Pulmonary artery endothelial cell (primary cell): ENCODE results near the gene CALCOCO1. TPM values are rescaled to one million over a fixed set of nuclear protein-coding genes. Genes with fewer than 3 reads are reported as not detected.
"Not testable (repeated sequence)": the region's sequence is repeated elsewhere in the genome, so short reads cannot be mapped to it uniquely, and the experiment has no call there.

Source experiments
- DNase-seq: peaks from one replicate; pipeline ENCODE4 v3.0.0-alpha.2; 2011; ENCODE audit warnings: low read depth, low spot score
- total RNA-seq: library from RNA; depleted of rRNA; stranded (reverse); fragments of >200 nt; gene quantifications from 2 replicates; pipeline ENCODE4 v1.2.3, GENCODE V29; 2014

CALCOCO1 gene
- total RNA-seq, 1 donor from 2014 or later = 42.0 TPM

DNA sequence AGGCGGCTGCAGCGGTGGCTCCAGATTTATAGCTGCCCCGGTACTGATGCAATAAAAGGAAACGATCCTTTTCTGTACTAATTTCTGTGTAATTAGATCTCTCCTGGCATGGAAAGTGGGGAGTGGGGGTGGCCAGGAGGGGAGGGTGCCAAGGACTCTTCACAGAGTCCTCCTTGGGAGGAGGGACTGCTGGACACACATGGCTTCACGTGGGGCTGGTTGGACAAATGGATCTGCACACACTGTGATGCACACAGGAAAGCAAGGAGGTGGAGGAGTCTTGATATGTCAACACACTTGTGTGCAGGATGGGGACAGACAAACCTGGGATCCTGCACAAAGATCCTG, 27.6 kb downstream of the CALCOCO1 start:
- no peak for DNase-seq

DNA sequence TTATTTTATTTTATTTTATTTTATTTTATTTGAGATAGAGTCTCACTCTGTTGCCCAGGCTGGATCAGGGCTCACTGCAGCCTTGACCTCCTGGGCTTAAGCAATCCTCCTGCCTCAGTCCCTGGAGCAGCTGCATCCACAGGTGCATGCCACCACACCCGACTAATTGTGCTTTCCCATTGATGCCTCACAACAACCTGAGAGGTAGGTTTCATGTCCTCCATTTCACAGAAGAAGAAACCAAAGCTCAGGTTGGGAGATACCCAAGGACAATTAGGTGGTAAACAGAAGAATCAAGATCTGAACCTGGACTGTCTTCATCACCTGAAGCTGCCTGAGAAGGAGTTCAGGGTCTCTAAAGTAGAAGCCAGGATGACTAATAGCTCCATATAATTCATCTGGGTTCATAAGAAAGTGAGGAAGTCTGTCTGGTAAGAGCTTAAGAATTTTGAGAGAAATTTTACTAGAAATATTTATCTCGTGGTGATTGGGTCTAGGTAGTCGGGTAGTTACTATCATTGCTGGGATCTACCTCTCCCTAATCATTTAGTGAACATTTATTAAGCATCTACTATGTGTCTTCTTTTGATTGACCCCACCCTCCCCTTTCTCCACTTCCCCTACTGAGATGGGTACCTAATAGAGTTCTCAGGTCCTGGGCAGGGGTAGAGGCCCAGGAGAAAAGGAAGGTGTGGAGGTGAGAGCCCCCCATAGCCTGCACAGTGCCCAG, 28.1 kb downstream of the CALCOCO1 start:
- no peak for DNase-seq

DNA sequence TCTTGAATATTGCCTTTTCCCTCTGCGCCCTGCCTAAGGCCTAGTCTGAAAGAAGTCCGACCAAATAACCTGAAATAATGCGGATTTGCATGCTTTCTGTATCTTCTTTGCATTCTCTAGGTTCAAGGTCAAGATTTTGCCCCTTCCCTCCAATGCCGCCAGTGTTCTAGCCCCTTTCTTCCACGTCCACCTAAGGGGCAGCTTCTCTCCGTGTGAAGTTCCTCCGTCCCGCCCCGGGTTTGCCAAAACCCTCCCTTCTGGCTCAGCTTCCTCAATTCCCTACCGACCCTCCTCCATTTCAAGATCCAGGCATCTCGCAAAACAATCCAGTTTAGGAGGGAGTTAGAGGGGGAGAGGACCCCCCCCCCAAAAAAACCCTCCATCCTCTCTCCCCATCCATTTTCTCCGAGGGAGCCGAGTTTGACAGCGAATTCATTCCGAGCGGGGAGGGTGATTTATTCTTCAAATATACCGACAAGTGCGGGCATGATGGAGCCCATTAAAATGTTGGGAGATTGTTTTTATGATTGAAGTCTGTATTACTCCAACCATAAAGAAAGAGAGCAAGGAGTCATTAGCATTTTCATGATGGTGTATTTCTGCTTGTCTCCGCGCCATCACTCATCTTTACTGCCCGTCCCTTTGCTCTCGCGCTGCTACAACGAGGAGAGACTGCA, 30.5 kb downstream of the CALCOCO1 start:
- DNase-seq = no peak

DNA sequence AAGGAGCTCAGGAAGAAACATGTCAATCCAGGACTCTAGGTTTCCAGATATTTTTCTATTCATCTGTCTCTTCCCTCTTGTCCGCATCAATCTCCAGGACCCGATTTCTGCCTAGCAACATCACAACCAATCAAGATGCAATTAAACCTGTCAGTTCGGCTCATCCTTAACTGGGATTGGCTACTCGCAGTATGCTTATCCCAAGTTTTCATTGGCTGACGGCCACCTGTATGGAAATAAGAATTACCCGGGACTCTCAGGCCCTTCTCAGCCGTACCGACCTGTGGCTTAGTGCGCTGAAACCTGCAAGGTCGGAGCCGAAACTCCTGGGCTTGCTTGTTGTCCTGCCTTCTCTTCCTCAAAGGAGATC, 31.0 kb downstream of the CALCOCO1 start:
- DNase-seq = peak; percentile 30

DNA sequence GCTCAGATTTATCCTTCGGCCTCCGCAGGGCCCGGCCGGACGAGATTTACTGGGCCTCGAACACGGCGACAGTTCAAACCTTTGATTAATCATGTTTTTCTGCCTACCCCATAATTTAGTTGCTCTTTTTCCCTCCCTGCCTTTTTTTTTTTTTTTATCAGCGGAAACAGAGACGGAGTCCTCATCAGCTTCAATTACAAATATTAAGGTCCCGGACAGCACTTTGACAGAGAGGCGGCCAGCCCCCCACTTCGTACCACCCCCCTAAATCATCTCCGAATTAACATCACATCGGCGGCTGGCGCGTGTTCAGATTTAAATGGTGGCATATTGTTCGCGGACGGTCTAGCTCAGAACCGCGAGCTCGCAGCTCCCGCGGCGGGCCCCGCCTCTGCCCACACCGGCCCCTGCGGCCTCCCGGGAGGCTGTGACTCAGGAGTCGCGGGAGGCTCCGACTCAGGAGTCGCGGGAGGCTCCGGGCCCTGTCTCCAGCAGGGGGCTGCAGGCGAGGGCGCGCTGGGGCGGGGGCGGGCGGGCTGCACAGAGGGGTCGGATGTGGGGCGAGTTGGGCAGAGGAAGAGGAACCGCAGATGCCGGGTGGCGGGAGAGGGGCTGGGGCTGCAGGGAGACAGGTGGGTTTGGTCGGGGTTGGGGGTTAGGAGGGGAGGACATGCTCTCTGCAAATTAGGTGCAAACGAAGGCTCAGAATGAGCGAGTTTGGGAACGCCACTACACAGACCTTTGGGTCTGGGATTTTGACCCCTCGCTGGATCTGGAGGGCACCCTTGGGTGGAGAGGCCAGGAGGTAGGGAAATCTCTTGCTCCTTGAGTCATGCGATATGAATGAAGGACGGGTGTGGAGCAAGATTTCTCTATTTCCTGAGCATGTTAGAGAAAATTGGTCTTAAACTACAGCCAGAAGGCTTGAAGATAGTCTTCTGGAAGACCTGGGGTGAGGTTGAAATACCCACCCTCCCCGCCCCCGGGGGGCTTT, 31.8 kb downstream of the CALCOCO1 start:
- DNase-seq = no peak

DNA sequence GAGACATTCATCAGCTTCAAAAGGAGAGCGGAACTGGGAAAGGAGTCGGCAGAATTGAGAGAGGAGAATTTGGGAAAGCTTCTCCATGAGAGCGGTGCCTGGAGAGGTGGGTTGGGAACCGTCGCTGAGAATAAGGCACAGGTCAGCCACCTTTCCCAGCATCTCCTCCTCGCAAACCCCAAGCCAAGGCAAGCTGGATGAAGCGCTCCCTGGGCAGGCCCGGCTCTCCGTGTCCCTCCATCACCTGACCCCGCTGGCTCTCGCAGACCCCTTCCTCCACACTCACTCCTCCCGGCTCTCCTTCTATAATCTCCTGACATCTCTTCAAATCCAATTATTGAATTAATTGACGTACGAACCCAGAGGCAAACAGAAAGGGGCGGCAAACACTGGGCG, 32.5 kb downstream of the CALCOCO1 start:
- no peak for DNase-seq

DNA sequence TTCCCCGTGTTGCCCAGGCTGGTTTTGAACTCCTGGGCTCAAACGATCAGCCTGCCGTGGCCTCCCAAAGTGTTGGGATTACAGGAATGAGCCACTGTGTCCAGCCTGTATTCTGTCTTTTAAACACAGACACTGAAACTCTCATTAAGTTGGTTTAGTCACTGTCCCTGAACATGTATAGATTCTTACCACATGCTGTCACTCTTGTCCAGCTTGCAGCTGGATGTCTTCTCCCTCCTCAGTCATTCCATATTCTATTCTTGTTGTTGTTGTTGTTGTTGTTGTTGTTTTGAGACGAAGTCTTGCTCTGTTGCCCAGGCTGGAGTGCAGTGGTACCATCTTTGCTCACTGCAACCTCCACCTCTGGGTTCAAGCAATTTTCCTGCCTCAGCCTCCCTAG, 39.1 kb downstream of the CALCOCO1 start:
- DNase-seq = no peak

DNA sequence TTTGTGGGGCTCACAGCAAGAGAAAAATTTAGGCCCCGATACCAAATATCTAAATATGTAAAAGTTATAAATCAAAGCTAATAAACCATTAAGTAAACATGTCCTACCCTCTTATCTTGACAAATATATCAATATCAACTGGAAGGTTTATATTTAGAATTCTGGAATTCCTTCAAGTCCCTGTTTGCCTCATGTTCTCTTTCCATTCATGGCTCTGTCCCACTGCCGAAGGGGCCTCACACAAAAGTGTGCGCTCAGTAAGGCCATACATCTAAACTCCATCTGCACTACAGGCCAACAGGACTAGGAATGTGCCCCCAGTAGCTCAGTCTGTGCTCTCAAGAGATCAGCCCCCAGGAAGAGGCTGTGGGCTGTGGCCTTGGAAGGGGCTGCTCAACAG, 40.8 kb downstream of the CALCOCO1 start:
- no peak for DNase-seq

DNA sequence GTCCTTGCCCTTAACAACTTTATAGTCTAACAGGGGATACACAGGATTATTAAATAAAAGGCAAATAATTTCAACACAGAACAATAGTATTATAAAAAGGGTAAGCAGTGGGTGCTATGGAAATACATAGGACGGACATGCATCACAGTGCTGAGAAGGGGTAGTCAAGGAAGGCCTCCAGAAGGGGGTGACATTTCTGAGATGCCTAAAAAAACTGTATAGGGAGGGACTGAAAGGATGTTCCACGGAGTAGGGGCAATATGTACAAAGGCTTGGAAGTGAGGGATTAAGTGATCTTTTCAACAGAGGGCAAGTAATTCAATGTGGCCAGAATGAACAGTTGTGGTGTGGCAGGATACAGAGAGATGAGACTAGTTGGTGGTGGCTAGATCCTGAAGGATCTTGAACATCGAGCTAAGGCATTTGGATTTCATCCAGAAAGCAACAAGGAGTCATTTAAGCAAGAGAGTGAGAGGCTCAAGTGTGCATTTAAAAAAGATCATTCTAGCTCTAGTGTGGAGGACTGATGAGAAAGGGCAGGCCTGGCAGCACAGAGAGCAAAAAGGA, 42.5 kb downstream of the CALCOCO1 start:
- DNase-seq = no peak

DNA sequence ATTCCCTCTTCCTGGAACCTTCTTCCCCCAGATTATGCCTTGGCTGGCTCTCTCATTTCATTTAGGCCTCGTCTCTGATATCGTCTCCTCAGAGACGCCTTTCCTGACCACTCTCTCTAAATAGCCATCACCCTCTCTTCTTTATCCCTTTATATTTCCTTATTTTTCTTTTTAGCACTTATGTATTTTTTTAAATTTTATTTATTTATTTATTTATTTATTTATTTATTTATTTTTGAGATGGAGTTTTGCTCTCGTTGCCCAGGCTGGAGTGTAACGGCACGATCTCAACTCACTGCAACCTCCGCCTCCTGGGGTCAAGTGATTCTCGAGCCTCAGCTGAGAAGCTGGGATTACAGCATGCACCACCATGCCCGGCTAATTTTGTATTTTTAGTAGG, 43.3 kb downstream of the CALCOCO1 start:
- DNase-seq = no peak

DNA sequence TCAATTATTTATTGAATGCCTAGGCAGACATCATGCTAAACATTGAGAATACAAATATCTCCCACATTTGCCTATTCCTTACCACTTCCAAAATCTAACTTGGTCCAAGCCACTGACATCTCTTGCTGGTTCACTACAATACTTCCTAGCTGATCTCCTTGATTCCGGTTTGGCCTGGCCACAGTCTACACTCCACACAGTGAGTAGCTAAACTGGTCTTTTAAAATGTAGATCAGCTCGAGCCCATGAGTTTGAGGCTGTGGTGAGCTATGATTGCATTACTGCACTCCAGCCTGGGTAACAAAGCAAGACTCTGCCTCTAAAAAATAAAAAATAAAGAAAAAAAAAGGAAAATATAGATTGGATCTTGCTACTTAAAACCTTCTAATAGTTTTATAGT, 43.8 kb downstream of the CALCOCO1 start:
- DNase-seq = no peak

DNA sequence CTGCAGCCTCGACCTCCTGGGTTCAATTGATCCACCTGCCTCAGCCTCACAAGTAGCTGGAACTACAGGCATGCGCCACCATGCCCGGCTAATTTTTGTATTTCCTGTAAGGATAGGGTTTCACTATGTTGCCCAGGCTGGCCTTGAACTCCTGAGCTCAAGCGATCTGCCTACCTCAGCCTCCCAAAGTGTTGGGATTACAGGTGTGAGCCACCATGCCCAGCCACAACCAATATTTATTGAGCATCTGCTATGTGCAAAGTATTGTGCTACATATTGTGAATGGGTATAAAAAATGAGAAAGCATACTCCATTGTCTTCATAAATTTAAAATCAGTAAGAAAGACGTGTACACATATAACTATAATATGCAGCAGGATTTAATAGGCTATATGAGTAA, 47.2 kb downstream of the CALCOCO1 start:
- not testable (repeated sequence) for DNase-seq

DNA sequence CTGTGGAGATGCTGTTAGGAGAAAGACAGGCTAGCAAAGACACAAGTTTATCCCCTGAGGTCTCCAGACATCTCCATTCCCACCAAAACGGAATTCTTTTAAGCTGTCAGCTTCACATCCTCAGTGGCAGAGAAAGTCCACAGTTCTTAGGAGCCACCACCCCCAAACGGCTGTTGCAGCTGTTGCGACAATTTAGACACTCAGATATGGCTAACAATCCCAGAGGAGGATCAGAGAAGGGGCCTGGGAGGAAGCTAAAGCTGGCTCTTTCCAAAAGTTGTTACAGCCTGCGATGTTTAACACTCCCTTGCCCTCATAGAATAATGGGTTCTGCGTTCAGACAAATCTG, 49.5 kb downstream of the CALCOCO1 start:
- no peak for DNase-seq

DNA sequence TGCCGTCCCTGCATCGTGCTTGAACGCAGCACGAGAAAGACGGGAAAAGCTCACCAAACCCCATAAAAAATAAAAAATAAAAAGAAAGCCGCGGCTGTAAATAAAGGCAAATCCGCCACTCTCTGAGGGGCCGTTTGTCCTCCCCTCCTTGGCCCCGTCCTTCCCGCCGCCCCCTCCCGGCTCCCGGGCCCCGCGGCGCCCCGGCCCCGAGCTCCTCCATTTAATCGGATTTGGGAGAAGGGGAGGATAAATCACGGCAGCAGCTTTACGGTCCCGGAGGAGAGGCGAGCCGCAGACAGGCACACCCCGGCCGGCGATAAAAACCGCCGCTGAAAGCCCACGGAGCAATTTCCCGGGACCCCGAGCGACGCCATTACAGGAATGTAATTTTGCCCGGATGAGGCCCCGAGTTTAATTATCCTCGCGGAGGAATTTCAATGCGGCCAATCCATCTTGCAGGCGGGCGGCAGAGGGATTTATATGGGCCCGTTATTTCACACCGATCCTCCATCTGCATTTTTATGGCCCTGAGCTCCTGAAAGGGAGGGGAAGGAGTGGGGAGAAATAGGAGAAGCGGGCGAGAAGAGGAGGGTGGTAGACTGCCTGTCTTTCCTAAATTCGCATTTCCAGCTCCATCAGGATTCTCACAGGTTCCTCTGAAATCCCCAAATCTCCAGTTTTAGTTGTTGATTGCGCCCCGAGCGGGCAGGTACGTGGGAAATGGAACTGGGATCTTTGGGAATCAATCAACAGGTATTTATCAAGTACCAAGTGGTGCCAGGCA, 50.0 kb downstream of the CALCOCO1 start:
- DNase-seq = no peak

DNA sequence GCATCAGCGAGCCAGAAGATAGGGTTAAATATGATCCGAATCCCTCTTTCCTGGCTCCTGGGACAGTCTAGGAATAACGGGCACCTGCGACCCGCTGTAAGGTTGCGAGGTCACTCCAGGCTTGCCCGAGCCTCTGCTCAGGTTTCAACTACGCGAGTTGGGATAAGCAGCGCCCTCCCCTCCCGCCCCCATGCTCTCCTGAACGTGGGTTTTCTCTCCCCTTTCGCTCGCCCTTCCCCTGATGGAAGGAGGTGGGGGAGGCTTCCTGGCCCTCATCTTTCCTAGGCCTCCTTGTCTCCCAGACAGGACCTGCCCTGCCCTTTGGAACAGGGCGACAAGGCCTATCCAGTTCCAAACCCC, 50.6 kb downstream of the CALCOCO1 start:
- no peak for DNase-seq

DNA sequence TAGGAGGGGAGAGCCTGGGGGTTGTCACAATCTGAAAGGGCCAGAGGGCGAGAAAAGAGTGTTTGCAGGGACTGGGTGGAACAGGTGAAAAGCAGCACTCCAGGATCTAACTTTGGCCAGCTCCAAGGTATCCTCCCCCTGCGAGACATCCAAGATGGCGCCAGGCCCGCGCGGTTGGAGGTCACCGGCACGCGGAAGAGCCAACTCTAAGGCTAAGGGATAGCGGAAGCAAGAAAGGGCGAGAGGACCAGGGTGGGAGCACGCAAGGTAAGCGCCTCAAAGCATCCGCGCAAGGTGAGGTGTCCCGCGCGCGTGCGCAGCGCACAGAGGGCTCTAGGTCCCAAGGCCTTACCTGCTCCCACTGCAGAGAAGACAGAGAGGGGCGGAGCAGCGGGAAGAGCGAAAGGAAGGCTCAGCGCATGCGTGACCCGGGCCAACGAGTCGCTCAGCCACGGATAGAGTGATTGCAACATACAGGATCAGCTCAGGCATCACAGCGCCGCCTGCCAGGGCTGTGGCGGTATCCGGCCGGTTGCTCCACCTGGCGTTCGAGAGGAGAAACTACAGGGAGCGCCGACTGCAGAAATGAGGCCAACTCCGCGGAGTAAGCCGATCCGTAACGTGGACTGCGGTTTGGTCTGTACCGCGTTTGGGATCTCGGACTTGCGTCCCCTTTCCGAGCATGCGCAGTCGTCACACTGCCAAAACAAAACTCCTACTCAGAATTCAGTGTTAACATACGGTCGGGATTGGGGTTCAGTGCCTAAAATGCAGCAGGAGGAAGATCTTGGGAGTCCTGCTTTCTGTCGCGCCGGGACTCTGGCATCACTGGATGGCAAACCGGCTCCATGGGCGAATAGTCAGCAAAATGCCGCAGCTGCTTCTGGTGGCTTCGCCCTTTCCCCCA, 51.3 kb downstream of the CALCOCO1 start, which contains the start of gene ATP5MC2:
Gene ATP5MC2 (minus strand): TSS at position 383 of the 907 bp plus-strand sequence. CDS start 3,469 bp downstream, outside the sequence.
- peak; percentile 96 for DNase-seq

DNA sequence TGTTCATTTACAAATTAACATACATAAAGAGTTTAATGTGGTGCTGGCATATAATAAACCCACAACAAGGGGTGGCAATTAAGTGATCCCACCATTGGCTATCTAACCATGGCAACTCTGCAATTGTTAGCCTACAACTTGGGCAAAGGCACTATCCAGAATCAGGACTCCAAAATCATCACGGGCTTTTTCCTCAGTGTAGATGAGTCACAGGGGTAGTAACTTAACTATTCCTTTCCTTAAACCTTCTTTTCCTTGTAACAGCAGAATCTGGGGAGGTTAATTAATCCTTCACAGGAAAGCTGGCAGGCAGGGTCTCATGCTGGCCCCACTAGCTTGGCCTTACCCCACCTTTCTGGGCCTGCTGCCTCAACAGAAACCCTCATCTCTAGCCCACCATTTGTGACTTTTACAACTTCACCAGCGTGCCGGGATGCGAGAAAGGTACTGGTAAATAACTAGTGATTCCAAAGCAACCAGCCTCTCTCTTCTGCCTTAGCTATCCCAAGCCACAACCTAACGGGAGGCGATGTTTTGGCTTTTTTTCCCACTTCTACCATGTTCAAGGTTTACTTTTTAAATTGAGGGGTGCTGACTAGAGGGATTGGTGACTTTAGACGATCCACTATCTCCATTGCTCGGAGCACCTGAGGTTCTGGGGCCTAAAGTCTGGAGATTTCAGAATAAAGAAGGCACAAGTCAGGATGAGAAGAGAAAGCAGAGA, 52.1 kb downstream of the CALCOCO1 start:
- no peak for DNase-seq

DNA sequence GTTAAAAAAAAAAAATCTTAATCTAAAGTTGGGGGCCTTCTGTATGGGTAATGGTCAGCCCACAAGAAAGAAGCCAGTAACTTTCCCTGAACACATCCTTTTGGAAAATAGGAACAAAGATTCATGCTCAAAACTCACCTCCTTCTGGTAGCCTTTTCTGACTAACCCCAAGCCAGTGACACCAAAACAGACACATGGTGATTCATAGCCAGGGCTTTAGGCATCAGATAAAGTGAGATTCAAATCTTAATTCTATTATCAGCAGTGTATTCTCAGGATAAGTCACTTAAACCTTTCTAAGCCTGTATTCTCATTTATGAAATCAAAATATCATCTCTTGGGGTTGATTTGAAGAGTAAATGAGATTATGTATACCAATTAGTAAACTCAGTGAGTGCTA, 56.3 kb downstream of the CALCOCO1 start:
- DNase-seq = no peak

DNA sequence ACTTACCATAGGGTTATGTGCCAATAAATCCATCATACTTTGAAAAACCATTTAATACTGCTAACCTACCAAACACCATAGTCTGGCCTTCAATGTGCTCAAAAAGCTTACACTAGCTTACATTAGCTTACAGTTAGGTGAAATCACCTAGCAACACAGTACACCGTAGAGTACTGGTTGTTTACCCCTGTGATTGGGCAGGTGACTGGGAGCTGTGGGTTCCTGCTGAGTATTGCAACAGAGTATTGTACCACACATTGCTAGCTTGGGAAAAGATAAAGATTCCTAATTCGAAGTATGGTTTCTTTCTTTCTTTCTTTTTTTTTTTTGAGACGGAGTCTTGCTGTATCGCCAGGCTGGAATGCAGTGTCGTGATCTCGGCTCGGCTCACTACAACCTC, 56.9 kb downstream of the CALCOCO1 start:
- no peak for DNase-seq
